ENCODE measurements around the gene PDE4C. TPM values are rescaled to one million over a fixed set of nuclear protein-coding genes. Genes with fewer than 3 reads are reported as not detected.

PDE4C gene
- total RNA-seq, 4 donors from 2014 or later = 0.29 TPM; not detected in 3

DNA sequence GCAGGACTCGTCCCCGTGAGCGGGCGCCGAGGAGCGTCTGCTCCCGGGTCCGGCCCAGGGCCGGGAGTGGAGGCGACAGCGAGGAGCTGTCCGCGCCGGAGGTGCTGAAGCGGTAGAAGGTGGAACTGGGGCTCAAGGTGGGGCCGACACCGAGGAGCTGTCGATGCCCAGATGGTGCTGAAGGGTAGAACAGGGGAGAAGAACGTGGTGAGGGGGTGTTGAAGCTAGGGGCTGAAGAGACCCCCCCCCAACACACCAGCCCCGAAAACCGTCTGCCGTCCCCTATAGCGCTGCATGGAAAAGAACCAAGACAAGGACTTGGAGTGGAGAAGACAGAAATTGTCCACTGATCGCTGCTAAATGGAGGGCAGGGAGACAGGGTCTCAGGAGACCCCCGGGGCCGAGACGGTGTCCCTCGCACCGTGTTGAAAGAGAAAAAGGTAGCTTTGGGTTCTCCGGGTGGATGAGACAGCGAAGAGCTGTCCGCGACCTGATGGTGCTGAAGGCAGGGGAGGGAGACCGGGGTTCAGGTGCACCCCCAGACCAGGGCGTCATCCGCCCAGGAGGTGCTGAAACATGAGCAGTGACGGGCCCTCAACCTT is 7.1 kb upstream of the PDE4C start:
- no peak overlapping the region for H3K4me3 ChIP-seq (ENCODE audit: low read depth, poor library complexity, severe bottlenecking)
- no peak for TF ChIP-seq POLR2A (IDR thresholded peaks at IDR 0.05)
- TF ChIP-seq, protein P1, sequence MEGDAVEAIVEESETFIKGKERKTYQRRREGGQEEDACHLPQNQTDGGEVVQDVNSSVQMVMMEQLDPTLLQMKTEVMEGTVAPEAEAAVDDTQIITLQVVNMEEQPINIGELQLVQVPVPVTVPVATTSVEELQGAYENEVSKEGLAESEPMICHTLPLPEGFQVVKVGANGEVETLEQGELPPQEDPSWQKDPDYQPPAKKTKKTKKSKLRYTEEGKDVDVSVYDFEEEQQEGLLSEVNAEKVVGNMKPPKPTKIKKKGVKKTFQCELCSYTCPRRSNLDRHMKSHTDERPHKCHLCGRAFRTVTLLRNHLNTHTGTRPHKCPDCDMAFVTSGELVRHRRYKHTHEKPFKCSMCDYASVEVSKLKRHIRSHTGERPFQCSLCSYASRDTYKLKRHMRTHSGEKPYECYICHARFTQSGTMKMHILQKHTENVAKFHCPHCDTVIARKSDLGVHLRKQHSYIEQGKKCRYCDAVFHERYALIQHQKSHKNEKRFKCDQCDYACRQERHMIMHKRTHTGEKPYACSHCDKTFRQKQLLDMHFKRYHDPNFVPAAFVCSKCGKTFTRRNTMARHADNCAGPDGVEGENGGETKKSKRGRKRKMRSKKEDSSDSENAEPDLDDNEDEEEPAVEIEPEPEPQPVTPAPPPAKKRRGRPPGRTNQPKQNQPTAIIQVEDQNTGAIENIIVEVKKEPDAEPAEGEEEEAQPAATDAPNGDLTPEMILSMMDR (IDR thresholded peaks at IDR 0.05) = no peak

DNA sequence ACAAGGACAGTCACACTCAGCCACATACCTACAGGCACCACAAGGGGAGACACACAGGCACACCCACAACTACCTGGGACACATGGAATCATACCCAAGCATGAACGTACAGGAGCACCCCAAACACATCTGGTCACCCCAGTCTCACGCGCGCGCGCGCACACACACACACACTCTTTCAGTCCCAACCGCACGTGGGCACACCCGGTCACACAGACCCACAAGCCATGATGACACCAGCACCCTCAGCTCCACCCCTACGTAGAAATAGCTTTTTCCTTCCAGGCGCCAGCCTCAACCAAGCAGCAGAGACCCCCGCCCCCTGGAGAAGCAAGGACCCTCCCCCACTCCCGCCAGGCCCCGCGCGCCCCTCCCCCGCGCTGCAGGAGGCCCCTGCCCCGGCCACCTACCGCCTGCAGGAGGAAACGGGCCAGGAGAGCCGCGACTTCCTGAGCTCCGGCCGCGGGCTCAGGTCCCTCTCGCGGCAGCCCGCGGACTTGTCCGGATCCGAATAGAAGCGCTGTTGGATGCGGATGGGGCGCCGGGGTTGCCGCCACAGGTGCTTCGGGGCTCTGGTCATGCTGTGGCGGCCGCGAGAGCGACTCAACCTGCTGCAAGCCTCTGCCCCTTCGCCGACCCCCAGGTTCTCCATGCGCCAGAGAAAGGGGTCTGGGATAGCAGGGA is 6.4 kb upstream of the PDE4C start:
- TF ChIP-seq, protein P1 (IDR thresholded peaks at IDR 0.05) = no peak
- no peak for TF ChIP-seq POLR2A (IDR thresholded peaks at IDR 0.05)
- WGBS, 2 donors = 6 to 8% methylated on average over 30 to 40 of the region's 46 CpGs
- intact Hi-C loops (cut with DNase I; ENCODE audit: low total_unique reads) = no loop called here
- H3K4me3 ChIP-seq (ENCODE audit: low read depth, poor library complexity, severe bottlenecking) = no peak overlapping the region
- DNase-seq (ENCODE audit: low spot score in 2 of 2) = no peak

More for the DNA sequence above, 7.1 kb upstream of the PDE4C start:
- intact Hi-C loops (cut with DNase I; ENCODE audit: low total_unique reads) = no loop called here
- no peak for DNase-seq (ENCODE audit: low spot score in 2 of 2)
- WGBS, 2 donors = 21 to 24% methylated on average over 37 of the region's 37 CpGs

DNA sequence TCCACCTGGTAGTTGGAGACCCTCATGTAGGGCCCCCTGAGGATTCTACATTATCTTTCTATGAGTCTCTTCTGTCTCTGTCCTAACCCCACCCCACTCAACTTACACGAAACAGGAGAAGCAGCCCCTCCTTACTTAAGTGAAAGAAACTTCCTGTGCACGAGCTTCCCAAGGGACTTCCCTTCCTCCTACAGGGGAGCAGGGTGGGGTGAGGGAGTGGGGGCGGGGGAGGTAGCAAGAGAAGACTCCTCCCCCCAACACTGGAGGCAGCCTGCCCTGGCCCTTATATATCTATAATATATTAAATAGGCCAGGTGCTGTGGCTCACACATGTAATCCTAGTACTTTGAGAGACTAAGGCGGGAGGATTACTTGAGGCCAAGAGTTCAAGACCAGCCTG is 5.5 kb upstream of the PDE4C start:
- intact Hi-C loops (cut with DNase I; ENCODE audit: low total_unique reads) = no loop called here
- DNase-seq (ENCODE audit: low spot score in 2 of 2) = no peak
- no peak for TF ChIP-seq POLR2A (IDR thresholded peaks at IDR 0.05)
- TF ChIP-seq, protein P1 (IDR thresholded peaks at IDR 0.05) = no peak
- WGBS, 2 donors = 24 to 28% methylated on average over 4 of the region's 4 CpGs
- no peak overlapping the region for H3K4me3 ChIP-seq (ENCODE audit: low read depth, poor library complexity, severe bottlenecking)

DNA sequence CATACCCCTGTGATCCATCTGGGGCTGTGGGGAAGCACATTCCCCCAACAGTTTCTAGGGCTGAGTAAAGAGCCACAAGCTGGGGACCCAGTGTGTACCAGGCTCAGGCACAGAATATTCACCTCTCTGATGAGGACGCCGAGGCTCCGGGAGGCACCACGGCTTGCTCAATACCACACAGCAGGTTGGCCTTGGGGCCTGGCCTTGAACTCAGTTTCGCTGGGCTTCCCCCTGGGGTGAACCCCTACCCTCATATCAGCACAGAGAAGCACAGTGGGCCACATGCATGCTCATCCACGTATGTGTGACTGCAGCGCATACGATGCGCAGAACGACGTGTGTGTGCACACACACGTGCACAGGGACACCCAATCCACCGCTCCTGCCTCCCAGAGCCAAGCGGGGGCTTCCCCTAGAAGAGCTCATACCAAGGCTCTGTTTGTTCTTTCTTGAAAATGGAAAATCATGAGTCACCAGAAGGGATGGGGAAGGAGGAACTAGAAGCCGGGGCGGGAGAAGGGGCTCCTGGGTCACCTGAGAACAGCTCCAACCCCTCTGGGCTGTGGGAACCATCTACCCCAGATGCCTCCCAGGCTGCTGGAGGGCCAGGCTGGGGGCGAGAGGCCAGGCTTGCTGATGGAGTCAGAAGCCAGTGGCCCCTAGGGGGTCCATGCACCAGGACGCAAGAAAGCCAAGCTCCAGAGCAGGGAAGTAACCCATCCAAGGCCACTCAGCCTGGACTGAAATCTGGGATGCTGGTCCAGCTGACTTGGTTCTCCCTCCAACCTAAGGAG is 4.9 kb upstream of the PDE4C start:
- no peak for DNase-seq (ENCODE audit: low spot score in 2 of 2)
- TF ChIP-seq, protein P1 (IDR thresholded peaks at IDR 0.05) = no peak
- TF ChIP-seq POLR2A (IDR thresholded peaks at IDR 0.05) = no peak
- no peak overlapping the region for H3K4me3 ChIP-seq (ENCODE audit: low read depth, poor library complexity, severe bottlenecking)
- intact Hi-C loops (cut with DNase I; ENCODE audit: low total_unique reads) = no loop called here
- WGBS, 2 donors = 47 to 55% methylated on average over 16 to 17 of the region's 18 CpGs

DNA sequence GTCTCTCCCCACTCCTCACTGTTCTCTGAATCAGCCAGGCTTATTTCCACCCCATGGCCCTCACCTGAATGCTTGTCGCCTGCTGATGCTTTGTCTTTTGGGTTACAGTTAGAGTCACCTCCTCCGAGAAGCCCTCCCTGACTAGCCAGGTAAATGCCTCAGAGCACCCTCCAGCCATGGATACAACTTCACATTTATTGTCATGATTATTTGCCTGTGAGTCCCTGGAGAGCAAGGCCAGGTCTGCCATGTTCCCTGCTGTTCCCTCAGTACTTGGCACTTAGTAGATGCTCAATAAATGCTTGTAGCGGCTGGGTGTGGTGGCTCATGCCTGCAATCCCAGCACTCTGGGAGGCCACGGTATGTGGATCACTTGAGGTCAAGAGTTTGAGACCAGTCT is 3.7 kb upstream of the PDE4C start:
- H3K4me3 ChIP-seq (ENCODE audit: low read depth, poor library complexity, severe bottlenecking) = no peak overlapping the region
- intact Hi-C loops (cut with DNase I; ENCODE audit: low total_unique reads) = no loop called here
- 77 to 83% methylated on average over 4 of the region's 4 CpGs for WGBS, 2 donors
- TF ChIP-seq, protein P1 (IDR thresholded peaks at IDR 0.05) = no peak
- no peak for TF ChIP-seq POLR2A (IDR thresholded peaks at IDR 0.05)
- no peak for DNase-seq (ENCODE audit: low spot score in 2 of 2)

Measured in lower leg skin (tissue), 4 donors.